Measurements from ENCODE around the gene ZBTB46.

GRCh38 chr20:63700199-63701050 is 130.6 kb downstream of the ZBTB46 start:
- TF ChIP-seq, protein P1, sequence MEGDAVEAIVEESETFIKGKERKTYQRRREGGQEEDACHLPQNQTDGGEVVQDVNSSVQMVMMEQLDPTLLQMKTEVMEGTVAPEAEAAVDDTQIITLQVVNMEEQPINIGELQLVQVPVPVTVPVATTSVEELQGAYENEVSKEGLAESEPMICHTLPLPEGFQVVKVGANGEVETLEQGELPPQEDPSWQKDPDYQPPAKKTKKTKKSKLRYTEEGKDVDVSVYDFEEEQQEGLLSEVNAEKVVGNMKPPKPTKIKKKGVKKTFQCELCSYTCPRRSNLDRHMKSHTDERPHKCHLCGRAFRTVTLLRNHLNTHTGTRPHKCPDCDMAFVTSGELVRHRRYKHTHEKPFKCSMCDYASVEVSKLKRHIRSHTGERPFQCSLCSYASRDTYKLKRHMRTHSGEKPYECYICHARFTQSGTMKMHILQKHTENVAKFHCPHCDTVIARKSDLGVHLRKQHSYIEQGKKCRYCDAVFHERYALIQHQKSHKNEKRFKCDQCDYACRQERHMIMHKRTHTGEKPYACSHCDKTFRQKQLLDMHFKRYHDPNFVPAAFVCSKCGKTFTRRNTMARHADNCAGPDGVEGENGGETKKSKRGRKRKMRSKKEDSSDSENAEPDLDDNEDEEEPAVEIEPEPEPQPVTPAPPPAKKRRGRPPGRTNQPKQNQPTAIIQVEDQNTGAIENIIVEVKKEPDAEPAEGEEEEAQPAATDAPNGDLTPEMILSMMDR (conservative IDR thresholded peaks at IDR 0.05; ENCODE audit: low read depth, low read length), result no peak
- TF ChIP-seq EZH2 (IDR thresholded peaks at IDR 0.05; ENCODE audit: borderline replicate concordance, low read depth, low read length, poor library complexity, severe bottlenecking), result no peak

All from A673 (cell line).